ENCODE measurements around the gene LRSAM1. TPM values are rescaled to one million over a fixed set of nuclear protein-coding genes. Genes with fewer than 3 reads are reported as not detected.

The LRSAM1 gene
- total and polyA plus RNA-seq, 2 donors from 2014 or later: 15.8 to 24.6 TPM

- H3K9ac ChIP-seq (ENCODE audit: low read length in 3 of 3): no peak overlapping the region
- no peak for FAIRE-seq
- H3K4me3 ChIP-seq (ENCODE audit: low read length in 3 of 3): no peak overlapping the region
- no peak for TF ChIP-seq CTCF (IDR thresholded peaks at IDR 0.05; ENCODE audit: borderline replicate concordance, extremely low read depth, insufficient read depth)
- intact Hi-C loops (cut with DNase I): no loop called here
- H3K27ac ChIP-seq (ENCODE audit: low read depth in 2 of 2, low read length in 2 of 2): no peak overlapping the region
- H3K27me3 ChIP-seq (ENCODE audit: control insufficient read depth, insufficient read depth, low read length): no peaks in the 10 kb centered on the region
- H3K4me1 ChIP-seq (ENCODE audit: control insufficient read depth in 2 of 3, insufficient read depth in 2 of 3, low read depth in 1 of 3, low read length in 3 of 3): peaks cover 0 to 7% (median 0%) of the 10 kb centered on the region in 3 donors
- DNase-seq: peak in 1 of 5 donors; percentile 32
- peaks cover 0 to 13% (median 9%) of the 10 kb centered on the region in 3 donors for H3K36me3 ChIP-seq (ENCODE audit: control insufficient read depth in 2 of 3, insufficient read depth in 3 of 3, low read length in 3 of 3)
- no peaks in the 10 kb centered on the region for H3K9me3 ChIP-seq (ENCODE audit: control insufficient read depth in 2 of 3, insufficient read depth in 1 of 3, low read length in 3 of 3)
Observed at GRCh38 chr9:127497656-127498290, 46.5 kb downstream of the LRSAM1 start.

DNA sequence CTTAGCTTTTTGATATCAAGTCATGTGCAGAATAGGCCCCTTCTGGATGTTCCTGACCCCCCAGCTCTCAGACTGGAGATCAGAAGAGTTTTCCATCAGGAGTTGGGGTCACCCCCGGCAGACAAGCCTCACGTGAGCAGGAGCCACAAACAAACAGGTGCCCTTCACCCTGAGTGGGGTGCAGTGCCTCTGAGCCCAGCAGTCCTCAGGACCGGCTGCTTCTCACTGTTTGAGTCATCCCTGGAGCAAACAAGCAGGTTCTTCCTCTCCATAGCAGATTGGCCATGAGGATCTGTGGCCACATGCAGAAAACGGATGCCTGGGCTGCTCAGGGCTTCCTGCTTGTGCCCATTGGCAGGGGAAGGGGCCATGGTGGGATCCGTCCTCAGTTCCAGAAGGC lies 47.0 kb downstream of the LRSAM1 start:
- intact Hi-C loops (cut with DNase I): no loop called here
- FAIRE-seq (no peak), DNase-seq (peak in 1 of 5 donors; percentile 33)
- Histone ChIP-seq H3K36me3 (ENCODE audit: control insufficient read depth in 2 of 3, insufficient read depth in 3 of 3, low read length in 3 of 3) (peaks cover 0 to 13% (median 9%) of the 10 kb centered on the region in 3 donors), H3K9ac (ENCODE audit: low read length in 3 of 3) (no peak overlapping the region), H3K9me3 (ENCODE audit: control insufficient read depth in 2 of 3, insufficient read depth in 1 of 3, low read length in 3 of 3) (no peaks in the 10 kb centered on the region), H3K4me3 (ENCODE audit: low read length in 3 of 3) (no peak overlapping the region), H3K4me1 (ENCODE audit: control insufficient read depth in 2 of 3, insufficient read depth in 2 of 3, low read depth in 1 of 3, low read length in 3 of 3) (peaks cover 0 to 7% (median 0%) of the 10 kb centered on the region in 3 donors), H3K27me3 (ENCODE audit: control insufficient read depth, insufficient read depth, low read length) (no peaks in the 10 kb centered on the region), H3K27ac (ENCODE audit: low read depth in 2 of 2, low read length in 2 of 2) (no peak overlapping the region)
- no peak for TF ChIP-seq CTCF (IDR thresholded peaks at IDR 0.05; ENCODE audit: borderline replicate concordance, extremely low read depth, insufficient read depth)

DNA sequence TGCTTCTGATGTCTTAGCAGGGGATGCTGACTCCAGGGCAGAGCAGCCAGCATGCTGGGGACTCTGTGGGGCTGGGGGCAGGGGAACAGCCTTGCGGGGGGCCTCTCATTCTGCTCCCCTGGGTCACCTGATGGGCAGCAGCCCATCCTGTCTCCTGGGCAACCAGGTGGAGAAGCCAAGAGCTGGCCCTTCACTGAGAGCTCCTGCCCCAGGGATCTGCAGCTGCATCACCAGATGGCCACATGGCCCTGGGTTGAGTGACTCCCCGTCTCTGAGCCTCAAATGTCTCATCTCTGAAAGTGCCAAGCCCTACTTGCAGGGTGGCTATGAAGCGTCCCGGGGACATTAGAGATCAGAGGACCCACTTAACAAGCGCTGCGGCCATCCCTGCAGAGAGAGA lies 49.1 kb downstream of the LRSAM1 start:
- Histone ChIP-seq H3K4me1 (ENCODE audit: control insufficient read depth in 2 of 3, insufficient read depth in 2 of 3, low read depth in 1 of 3, low read length in 3 of 3) (peaks cover 0 to 5% (median 0%) of the 10 kb centered on the region in 3 donors), H3K36me3 (ENCODE audit: control insufficient read depth in 2 of 3, insufficient read depth in 3 of 3, low read length in 3 of 3) (peaks cover 0 to 7% (median 5%) of the 10 kb centered on the region in 3 donors), H3K9ac (ENCODE audit: low read length in 3 of 3) (no peak overlapping the region), H3K27me3 (ENCODE audit: control insufficient read depth, insufficient read depth, low read length) (no peaks in the 10 kb centered on the region), H3K27ac (ENCODE audit: low read depth in 2 of 2, low read length in 2 of 2) (no peak overlapping the region), H3K4me3 (ENCODE audit: low read length in 3 of 3) (no peak overlapping the region), H3K9me3 (ENCODE audit: control insufficient read depth in 2 of 3, insufficient read depth in 1 of 3, low read length in 3 of 3) (no peaks in the 10 kb centered on the region)
- FAIRE-seq (no peak), DNase-seq (no peak)
- intact Hi-C loops (cut with DNase I): loop anchor here (5.0 kb wide), 1 partner anchor 87 kb away; no protein-coding TSS in a partner anchor
- TF ChIP-seq CTCF (IDR thresholded peaks at IDR 0.05; ENCODE audit: borderline replicate concordance, extremely low read depth, insufficient read depth): no peak

All from kidney (tissue), 14 donors.